GM19395 (cell line): ENCODE data around the gene SAMD8.
"Not testable (repeated sequence)": the region's sequence is repeated elsewhere in the genome, so short reads cannot be mapped to it uniquely, and the experiment has no call there.

ENCODE experiments used
- ATAC-seq: cut with Tn5 transposase; IDR thresholded peaks from one replicate; pipeline ENCODE4 v1.9.1; 2021; ENCODE audit warnings: mild to moderate bottlenecking, moderate library complexity; ENCODE audit not compliant: unreplicated experiment

Gene SAMD8

DNA sequence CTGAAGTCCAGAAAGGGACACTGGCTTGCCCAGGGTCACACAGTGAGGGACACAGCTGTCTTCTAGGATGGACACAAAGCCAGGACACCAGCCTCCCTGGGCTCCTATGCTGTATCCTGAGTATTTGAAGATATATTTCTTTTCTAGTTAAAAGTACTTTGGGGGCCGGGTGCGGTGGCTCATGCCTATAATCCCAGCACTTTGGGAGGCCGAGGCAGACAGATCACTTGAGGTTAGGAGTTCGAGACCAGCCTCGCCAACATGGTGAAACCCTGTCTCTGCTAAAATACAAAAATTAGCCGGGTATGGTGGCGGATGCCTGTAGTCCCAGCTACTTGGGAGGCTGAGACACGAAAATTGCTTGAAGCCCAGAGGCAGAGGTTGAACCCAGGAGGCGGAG lies 4.6 kb upstream of the SAMD8 start:
- not testable (repeated sequence) for ATAC-seq

DNA sequence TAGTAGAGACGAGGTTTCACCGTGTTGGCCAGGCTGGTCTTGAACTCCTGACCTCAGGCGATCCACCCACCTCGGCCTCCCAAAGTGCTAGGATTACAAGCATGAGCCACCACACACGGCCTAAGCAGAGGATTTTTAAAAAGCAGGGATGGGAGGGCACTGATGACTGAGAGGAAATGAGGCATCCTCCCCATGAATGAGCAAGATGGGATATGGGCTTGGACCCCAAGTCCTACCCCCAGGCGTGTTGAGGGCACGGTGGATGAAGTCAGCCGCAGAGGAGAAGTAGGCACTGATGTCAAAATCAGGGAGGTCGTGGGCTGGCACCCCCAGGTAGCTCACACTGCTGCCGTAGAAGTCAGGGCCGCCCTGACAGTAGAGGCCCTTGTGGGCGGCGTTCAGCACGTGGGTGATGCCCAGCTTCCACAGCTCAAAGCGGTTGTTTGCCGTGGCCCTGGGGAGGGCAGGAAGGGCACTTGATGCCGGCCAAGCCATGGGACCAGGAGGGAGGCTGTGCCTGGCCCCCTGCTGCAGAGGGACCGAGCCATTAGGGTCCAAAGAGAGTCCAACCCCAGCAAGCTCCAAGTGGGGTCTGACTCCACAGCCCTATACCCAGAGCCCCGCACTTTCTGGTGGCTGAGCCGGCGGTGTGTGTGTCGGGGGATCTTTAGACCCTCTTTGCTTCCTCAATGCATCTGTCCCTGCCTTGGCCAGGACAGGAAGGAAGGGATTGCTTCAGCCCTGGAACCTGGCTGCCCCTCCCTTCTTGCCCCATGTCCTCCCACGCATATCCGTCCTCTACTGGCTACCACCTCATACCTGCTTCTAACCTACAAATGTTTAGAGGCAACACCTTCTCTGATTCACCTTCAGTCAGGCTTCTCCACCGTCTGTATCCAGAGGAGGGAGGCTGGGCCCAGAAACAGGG lies 3.4 kb upstream of the SAMD8 start:
- no peak for ATAC-seq

DNA sequence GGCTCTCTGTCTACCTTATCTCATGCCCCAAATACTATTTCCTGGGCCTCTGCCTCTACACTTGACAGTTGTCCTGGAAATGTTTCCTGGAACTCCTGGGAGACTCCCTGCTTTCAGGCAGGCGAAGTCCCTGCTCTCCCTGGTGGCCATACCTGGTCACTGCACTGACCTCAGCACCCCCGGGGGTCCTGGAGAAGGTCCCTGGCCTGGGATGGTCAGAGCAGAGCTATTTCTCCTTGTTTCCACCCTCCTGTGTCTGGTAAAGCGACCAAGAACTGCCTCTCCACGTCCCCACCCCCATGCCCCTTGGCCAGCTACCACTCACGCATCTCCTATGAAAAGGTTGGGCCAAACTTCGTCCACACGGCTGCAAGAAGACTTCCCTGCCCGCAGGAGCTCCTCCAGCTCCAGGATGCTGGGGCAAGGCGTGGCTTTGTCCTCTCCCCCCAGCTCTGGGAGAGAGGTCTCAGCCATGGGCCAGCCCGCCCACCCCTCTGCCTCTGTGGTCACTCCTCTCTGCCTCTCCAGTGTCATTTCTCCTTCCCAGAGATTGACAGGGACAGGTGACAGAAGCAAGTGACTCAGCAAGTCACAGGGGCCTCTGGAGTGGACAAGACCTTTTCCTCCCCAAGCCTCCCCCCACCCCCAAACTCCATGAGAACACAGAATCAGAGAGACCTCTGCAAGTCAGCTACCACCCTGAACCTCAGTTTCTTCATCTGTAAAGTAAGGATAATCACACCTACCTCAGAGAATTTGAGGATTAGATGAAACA lies 2.6 kb upstream of the SAMD8 start:
- no peak for ATAC-seq

DNA sequence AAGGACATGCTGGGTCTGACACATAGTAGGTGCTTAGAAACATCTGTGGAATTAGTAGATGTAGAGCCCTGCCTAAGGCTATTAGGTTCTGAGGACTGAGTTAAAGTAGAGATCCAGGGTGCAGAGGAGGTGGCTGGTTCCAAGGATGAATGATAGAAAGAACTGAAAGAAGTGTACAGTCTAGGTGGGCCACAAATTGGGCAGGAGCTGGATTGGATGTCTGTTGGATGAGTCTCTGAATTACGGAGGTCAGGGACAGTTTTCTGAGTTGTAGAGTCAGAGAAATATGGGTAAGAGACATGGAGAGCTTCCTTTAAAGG lies 2.0 kb upstream of the SAMD8 start:
- no peak for ATAC-seq

DNA sequence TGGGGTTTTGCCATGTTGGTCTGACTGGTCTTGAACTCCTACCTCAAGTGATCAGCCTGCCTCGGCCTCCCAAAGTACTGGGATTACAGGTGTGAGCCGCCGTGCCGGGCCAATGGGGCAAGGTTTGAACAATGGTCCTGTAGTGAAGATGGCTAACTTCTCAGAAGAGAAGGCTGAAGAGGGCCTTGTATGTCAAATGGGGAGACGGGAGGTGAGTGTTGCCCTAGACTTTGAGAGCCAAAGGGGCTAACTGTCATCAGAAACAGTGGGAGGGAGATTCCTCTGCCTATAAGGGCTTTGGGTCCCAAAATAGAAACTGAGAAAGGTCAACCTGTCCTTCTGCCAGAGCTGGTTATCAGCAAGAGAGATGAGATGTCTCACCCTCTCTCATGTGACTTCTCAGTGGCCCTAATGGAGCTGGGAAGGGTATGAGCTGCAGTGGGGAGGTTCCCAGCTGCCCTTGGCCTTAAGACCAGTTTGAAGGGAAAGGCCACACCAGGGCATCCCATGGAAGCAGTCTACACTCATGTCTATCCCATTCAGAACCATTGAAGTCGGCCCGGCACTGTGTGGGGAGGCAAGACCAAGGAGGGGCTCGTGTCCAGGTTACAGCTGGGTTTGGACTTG lies 1.3 kb upstream of the SAMD8 start:
- ATAC-seq: no peak

DNA sequence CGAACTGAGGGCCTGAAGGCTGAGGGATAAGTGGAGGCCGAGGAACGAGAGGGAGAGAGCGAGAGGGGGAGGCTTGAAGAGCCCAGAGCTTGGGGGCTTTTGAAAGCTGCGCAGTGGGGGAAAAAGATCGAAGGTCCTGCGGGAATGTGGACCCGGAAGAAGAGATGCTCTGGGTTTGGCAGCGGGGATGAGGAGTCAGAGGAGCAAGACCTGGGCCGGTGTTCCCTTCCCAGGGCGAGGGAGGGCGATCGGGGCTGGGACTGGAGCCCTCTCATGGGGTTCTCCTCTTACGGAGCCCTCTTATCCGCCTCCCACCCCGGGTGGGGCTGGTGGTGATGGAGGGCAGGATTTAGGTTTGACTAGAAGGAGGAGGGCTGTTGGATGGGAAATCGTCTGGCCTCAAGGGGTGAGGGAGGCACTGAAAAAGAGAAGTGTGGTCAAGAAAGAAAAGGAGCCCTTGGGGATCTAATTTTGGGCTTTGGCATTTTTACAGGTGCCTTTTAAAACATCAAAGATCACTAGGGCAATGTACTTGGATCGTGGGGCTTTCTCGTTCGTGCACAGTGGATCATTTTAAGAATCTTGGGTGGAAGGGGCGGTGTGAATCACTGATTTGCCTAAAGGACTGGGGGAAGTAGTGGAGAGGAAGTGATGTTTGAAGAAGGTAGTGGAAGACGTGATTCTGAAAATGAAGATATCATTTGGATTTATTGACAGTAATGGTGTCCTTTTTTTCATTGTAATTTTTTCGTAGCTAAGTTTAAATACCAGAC lies 637 bp downstream of the SAMD8 start:
- peak; percentile 37 for ATAC-seq

DNA sequence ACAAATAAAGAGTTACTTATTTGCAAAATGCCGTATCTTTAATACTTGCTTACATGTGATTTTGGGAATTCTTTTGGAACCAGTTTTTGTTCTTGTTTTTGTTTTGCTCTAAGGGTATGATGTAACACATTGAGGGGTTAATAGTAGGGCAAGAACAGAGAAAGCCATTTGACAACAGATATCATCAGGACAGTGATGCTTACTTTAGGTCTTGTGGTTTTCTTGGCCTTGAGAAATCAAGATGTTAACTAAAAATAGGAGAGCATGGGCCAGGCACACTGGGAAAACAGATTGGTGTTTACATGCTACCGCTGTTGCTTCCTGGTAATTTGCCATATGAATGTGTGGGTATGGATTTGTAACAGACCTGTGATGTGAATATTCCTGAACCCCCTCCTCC lies 3.7 kb downstream of the SAMD8 start:
- ATAC-seq: no peak

DNA sequence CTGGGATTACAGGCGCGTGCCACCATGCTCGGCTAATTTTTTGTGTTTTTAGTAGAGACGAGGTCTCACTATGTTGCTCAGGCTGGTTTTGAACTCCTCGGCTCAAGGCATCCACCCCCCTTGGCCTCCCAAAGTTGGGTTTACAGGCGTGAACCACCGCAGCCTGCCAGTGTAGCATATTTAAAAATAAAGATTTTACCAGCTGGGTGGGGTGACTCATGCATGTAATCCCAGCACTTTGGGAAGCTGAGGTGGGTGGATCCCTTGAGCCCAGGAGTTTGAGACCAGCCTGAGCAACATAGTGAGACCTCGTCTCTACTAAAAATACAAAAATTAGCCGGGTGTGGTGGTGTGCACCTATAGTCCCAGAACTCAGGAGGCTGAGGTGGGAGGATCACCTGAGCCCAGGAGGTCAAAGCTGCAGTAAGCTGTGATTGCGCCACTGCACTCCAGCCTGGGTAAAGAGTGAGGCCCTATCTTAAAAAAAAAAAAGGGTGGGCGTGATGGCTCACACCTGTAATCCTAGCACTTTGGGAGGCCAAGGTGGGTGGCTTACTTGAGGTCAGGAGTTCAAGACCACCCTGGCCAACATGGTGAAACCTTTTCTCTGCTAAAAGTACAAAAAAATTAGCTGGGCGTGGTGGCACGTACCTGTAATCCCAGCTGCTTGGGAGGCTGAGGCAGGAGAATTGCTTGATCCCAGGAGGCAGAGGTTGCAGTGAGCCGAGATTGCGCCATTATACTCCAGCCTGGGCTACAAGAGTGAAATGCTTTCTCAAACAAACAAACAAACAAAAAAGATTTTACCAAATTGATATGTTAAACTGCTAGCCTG lies 5.7 kb downstream of the SAMD8 start:
- not testable (repeated sequence) for ATAC-seq

DNA sequence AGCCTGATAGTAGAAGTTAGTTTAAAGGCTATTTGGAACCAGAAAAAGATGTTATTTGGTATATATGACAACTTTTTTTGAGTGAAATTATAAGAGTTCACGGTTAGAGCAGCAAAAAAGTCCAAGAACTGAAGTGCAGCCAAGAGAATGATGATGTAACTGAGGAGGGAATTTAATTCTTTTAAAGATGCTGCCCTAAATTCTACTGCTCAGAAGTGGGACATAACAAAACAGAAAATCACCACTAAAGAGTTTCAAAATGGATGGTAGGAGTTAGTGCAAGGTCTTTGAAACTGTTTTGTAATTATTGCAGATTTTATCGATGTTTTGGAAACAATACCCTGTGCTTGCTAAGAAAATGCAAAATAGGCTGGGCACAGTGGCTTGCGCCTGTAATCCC lies 6.5 kb downstream of the SAMD8 start:
- ATAC-seq: no peak

DNA sequence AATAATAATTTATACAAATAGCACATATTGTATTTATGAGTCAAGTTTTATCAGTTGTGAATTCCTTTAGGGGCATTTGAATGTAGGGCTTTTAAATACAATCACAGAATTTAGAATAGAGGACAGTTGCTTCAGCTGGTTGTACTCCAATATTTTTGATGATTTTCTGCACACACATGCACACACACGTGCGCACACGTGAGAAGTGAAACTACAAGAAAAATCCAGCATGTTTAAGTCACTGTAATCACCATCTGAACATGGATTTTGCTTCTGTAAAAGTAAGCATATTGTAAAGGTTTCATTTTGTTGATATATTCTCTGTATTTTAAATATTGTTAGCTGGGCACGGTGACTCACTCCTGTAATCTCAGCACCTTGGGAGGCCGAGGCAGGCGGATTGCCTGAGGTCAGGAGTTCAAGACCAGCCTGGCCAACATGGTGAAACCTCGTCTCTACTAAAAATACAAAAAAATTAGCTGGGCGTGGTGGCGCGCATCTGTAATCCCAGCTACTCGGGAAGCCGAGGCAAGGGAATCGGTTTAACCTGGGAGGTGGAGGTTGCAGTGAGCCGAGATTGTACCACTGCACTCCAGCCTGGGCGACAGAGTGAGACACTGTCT lies 8.1 kb downstream of the SAMD8 start:
- ATAC-seq: not testable (repeated sequence)

DNA sequence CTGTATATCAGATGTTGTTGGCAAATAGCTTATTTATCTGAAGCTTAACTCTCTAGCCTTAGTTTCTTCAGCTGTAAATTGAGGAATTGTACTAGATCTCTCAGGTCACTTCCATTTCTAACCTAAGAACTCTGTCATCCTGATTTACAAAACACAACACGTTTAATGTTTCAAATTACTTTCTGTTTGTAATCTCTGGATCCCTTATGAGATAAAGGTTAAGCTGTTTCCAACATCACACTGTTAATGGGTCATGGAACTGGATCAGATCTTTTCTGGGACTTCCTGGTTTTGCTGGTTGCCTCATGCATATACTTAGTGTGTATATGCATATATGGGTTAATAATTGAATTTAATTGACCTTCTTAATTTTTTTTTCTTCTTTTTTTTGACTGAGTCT lies 9.9 kb downstream of the SAMD8 start:
- ATAC-seq: no peak

DNA sequence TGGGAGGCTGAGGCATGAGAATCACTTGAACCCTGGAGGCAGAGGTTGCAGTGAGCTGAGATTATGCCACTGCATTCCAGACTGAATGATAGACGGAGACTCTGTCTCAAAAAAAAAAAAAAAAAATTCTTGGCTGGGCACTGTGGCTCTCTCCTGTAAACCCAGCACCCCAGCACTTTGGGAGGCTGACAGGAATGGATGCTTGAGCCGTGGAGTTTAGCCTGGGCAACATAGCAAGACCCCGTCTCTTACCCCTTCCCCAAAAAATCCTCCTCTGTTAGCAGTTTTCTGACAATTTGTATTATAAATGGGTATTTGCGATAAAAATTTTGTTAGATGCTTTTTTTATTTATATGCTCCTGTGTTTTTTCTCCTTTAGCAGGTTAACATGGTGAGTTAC lies 11.0 kb downstream of the SAMD8 start:
- ATAC-seq: no peak

DNA sequence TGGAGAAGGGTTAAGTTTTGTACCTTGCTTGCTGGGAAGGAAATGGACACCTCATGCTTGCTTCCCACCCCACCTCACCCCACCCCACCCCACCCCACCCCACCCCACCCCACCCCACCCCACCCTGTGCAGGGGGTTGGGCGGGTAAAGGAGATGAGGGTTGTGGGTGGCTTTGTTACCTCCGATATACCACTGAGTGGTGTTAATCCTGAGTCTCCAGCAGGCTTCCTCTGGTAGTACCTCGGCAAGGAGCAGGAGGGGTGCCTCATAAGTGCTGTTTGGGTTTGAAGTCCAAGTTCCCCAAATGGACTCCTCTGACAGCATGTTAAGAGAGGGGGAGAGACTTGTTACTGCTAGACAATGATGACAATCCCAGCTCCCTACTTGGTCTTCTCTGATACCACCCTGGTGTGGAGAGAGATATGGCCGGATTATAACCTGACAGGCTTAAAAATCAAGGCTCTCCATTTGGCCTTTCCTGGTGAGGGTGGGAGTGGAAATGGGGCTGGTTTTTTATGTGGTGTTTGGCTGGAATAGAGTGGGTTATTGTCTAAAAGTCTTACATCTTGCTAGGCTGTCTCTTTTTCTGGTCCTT lies 11.7 kb downstream of the SAMD8 start:
- no peak for ATAC-seq

DNA sequence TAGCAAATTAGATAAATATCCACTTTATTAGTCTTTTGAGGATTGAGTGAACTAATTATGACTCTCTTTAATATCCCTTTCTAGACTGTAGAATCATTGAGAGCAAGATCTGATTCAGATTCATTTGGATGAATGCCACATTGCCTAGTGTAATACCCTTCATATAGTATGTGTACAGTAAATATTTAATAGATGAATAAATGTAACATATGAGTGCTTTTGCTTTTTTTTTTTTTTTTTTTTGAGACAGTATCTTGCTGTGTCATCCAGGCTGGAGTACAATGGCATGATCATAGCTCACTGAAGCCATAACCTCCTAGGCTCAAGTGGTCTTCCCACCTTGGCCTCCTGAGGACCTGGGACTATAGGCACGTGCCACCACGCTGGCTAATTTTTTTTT lies 14.8 kb downstream of the SAMD8 start:
- no peak for ATAC-seq

DNA sequence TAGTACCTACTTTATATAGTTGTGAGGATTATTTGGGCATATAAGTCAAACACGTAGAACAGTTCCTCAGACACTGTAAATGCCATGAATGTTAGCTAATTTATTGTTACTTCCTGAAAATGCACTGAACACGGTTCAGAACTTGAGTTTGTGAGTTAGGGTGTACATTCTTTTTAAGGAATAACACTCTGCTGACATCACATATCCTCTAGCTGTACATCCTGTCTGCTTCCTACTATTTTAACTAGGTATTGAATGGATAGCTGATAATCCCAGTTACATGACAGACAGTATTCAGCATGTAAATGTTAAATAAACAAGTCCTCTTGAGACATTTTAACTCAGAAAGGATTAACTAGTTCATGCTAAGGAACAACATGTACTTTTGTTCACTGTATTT lies 16.0 kb downstream of the SAMD8 start:
- no peak for ATAC-seq

DNA sequence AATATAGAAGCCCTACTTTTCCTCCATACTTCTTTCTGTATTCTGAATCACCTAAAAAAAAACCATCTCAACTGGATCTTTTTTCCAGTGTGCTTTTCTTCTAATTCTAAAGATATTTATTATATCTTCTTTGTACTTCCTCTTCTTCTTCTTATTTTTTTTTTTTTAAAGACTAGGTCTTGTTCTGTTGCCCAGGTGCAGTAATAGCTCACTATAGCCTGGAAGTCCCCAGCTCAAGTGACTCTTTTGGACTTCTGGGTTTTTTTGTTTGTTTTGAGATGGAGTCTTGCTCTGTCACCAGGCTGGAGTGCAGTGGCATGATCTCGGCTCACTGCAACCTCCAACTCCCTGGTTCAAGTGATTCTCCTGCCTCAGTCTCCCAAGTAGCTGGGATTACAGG lies 17.5 kb downstream of the SAMD8 start:
- ATAC-seq: not testable (repeated sequence)

DNA sequence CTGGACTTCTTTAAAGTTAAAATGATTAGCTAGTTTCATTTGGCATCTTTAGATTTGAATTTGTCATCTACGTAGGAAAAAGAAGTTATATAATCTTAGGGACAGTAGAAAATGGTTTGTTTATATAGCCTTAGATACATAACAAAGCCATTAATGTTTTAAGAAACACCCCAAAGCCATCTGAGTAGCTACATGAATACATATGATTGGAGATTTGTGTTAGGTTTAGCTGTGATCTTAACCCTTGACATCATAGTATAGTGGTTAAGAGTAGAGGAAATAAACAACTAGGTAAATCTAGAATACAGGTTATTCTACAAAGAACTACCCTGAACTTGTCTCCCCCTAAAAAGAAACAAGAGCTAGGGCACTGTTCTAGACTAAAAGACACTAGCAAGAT lies 18.1 kb downstream of the SAMD8 start:
- ATAC-seq: no peak

DNA sequence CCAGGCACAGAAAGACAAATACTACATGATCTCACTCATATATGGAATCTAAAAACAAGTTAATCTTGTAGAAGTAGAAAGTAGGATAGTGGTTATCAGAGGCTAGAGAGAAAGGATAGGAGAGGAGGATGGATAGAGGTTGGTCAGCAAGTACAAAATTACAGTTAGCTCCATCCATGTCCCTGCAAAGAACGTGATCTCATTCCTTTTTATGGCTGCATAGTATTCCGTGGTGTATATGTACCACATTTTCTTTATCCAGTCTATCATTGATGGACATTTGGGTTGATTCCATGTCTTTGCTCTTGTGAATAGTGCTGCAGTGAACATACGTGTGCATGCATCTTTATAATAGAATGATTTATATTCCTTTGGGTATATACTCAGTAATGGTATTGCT lies 22.2 kb downstream of the SAMD8 start:
- not testable (repeated sequence) for ATAC-seq

DNA sequence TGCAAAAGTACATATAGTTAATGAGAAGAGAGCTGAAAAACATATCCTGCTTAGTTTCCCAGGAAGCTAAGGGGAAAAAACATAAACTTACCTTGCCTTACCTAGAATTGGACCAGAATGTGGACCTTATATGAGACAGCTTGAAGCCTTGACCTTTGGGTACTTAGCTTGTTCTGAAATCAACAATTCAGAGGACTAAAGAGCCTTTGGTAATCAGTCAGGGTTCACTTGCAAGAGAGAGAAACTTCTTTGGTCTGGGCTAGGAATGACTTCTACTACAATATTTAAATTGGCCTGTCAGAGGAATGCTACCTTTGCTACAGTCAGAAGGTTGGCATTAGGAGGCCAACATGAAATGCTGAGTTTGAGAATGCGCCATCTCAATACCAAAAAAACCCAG lies 24.9 kb downstream of the SAMD8 start:
- no peak for ATAC-seq
